Mesodermal cell (in vitro differentiated cells): Measurements from ENCODE around the gene STK39.

Experiments used
- H3K27ac ChIP-seq: 2 replicates; pipeline ENCODE4 v1.7.0; 2013; ENCODE audit warnings: mild to moderate bottlenecking, low read depth, low read length, moderate library complexity; ENCODE audit not compliant: severe bottlenecking
- H3K36me3 ChIP-seq: 2 replicates; pipeline ENCODE4 v1.7.1; 2013; ENCODE audit warnings: mild to moderate bottlenecking, low read length, moderate library complexity; ENCODE audit not compliant: control insufficient read depth, insufficient read depth
- H3K4me1 ChIP-seq: one replicate; pipeline ENCODE4 v1.7.1; 2013; ENCODE audit warnings: mild to moderate bottlenecking, low read length; ENCODE audit not compliant: insufficient read depth, control insufficient read depth, poor library complexity, severe bottlenecking
- H3K4me3 ChIP-seq: 2 replicates; pipeline ENCODE4 v1.7.0; 2013; ENCODE audit warnings: low read length, control low read depth, mild to moderate bottlenecking; ENCODE audit not compliant: insufficient read depth, poor library complexity, severe bottlenecking; ENCODE audit errors: extremely low read depth
- H3K9me3 ChIP-seq: 2 replicates; pipeline ENCODE4 v1.7.1; 2013; ENCODE audit warnings: mild to moderate bottlenecking, low read length, moderate library complexity; ENCODE audit not compliant: control insufficient read depth
- WGBS, 2 experiments: methylation state at CpG; one replicate each; pipeline ENCODE4 v1.1.5; 2013; ENCODE audit warnings: missing lambda C conversion rate in 2 of 2; ENCODE audit not compliant: insufficient coverage in 2 of 2; 5-methylcytosine and 5-hydroxymethylcytosine counted together

The STK39 gene

DNA sequence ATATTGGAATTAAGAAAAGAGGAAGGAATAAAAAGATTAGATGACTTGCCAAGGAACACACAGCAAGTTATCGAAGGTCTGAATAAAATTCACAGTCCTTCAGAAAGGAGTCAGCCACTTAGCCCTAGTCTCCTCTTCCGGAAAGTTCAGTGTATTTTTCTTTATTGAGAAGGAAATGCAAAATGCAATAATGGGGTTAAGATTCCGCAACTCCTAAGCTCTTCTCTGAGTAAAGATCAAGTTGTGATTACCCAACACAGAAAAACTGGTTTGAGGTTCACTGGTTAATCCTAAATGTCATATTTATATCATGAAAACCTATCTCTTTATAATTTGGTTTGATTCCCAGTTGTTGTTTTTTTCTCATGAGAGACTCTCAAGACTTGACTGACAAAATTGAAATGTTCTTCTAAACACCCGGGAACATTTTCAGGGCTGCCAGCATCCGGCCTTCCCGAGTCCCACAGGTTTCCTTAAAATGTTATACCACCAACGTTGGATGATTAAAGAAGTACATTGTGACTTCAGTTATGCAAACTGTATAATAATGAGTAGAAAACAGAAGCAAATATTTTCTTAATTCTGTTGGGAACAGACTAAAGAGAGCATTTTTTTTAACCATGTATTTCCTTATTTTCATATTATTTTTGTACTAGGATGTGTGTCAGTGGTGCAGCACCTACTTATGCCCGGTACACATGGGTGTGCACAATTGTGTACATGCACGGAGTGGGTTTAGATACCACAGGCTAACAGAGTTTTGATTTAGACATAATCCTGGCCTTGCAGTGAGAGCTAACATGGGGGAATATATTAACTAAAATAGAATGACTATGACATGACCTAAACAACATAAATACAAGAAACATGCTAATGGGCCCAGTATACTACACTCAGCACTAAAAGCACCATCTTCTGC lies 100.2 kb downstream of the STK39 start:
- no peak overlapping the region for H3K27ac ChIP-seq
- no peaks in the 10 kb centered on the region for H3K36me3 ChIP-seq
- 98 to 100% methylated on average over 2 to 6 of the region's 9 CpGs for WGBS, 2 experiments

DNA sequence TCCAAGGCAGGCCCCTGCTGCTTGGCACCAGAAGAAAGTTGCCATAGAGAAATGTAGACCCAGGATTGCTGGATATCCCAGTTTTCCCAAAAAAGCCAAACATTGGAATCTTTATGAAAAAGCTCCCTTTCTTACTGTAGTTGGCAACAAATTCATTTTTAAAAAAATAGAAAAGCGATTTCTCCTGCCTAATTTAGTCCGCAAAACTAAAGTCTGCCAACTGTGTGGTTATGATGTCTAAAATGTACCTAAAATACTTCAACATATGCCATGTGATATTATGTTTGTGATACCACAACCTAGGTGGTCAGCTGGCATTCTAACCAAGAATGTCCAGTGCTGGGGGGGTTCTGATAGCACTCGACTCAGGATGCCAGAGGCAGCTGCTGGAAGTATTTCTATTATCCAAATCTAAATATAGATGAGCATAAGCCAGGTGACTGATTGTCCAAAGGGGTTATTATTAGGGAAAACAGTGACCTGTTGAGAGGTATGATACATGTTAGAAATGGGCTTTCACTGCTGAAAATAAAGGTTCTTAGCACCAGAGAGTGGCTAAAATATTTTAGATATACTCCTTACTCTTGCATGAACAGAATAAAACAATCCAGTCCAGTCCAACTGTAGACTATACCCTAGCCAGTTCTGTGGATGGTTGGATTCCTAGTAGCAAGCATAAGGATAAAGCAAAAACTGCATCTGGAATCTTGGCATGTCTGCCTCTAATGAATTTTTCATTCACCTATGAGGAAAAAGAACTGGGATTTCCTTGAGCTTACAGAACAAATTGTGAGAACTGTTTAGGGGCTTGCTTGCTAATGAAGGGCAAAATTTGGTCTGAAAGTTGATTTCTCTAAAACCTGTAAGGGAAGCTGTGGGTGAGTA lies 101.7 kb downstream of the STK39 start:
- Histone ChIP-seq H3K9me3 (no peaks in the 10 kb centered on the region), H3K27ac (no peak overlapping the region), H3K4me3 (no peak overlapping the region), H3K4me1 (no peaks in the 10 kb centered on the region), H3K36me3 (no peaks in the 10 kb centered on the region)
- no CpG with 5 or more reads among the region's 3 CpGs for WGBS, 2 experiments

More for the DNA sequence above, 100.2 kb downstream of the STK39 start:
- Histone ChIP-seq H3K4me1 (no peaks in the 10 kb centered on the region), H3K4me3 (no peak overlapping the region), H3K9me3 (no peaks in the 10 kb centered on the region)

DNA sequence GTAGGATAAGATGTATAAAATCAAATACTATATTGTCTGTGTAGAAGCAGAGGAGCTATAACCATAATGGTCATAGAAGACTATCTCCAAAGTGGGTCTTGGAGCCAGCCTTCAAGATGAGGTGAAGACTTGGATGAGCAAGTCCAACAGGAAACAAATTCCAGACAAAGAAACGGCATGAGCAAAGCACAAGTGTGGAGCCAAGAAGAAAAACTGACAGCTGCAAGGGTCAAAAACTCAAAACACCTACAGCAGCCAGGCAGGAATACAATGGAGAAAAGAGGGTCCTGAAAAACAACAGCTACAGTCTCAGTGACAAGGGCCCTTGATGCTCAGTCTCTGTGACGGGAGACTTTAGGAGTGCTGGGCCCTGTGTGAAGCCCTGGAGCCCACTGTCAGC lies 102.4 kb downstream of the STK39 start:
- Histone ChIP-seq H3K36me3 (no peaks in the 10 kb centered on the region), H3K27ac (no peak overlapping the region), H3K9me3 (no peaks in the 10 kb centered on the region), H3K4me3 (no peak overlapping the region), H3K4me1 (no peaks in the 10 kb centered on the region)
- WGBS, 2 experiments, result 100% methylated on average over 1 to 2 of the region's 2 CpGs

GRCh38 chr2:168143813-168144212 lies 103.6 kb downstream of the STK39 start:
- no peaks in the 10 kb centered on the region for H3K9me3 ChIP-seq
- H3K4me1 ChIP-seq, result no peaks in the 10 kb centered on the region
- no peak overlapping the region for H3K4me3 ChIP-seq
- H3K27ac ChIP-seq, result no peak overlapping the region
- WGBS, 2 experiments, result 92 to 97% methylated on average over 2 to 3 of the region's 3 CpGs
- no peaks in the 10 kb centered on the region for H3K36me3 ChIP-seq

- no peaks in the 10 kb centered on the region for H3K4me1 ChIP-seq
- WGBS, 2 experiments, result no CpG with 5 or more reads among the region's 5 CpGs
- peaks cover 9% of the 10 kb centered on the region for H3K36me3 ChIP-seq
- H3K9me3 ChIP-seq, result no peaks in the 10 kb centered on the region
- no peak overlapping the region for H3K4me3 ChIP-seq
- no peak overlapping the region for H3K27ac ChIP-seq
Measured at GRCh38 chr2:168140892-168141291, 106.5 kb downstream of the STK39 start.

- no peaks in the 10 kb centered on the region for H3K4me1 ChIP-seq
Measured at GRCh38 chr2:168139852-168140251, 107.5 kb downstream of the STK39 start.

DNA sequence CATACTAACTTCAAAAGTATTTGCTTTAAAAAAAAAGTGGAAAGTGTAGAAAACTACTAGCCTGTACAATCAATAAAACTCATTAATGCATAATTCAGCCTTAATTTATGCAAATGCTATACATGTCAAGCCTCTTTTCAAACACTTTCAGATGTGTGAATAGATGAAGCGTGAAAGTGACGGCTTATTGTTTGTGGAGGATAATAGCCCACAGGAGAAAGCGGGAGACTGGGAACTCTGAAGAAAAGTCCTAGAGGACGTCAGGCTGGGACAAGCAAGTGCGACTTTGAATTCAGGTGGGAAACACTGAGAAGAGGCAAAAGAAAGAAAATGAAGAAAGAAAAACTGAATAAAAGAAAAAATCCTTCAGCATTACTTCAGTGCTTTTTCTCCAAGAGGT lies 108.5 kb downstream of the STK39 start:
- 77% methylated on average over 5 of the region's 5 CpGs; no CpG with 5 or more reads in 1 of the 2 experiments for WGBS, 2 experiments
- Histone ChIP-seq H3K9me3 (no peaks in the 10 kb centered on the region), H3K4me1 (no peaks in the 10 kb centered on the region), H3K27ac (no peak overlapping the region), H3K36me3 (peaks cover 14% of the 10 kb centered on the region), H3K4me3 (no peak overlapping the region)

More at GRCh38 chr2:168139852-168140251, 107.5 kb downstream of the STK39 start:
- Histone ChIP-seq H3K4me3 (no peak overlapping the region), H3K27ac (no peak overlapping the region), H3K36me3 (peaks cover 9% of the 10 kb centered on the region), H3K9me3 (no peaks in the 10 kb centered on the region)
- WGBS, 2 experiments, result 100% methylated on average over 3 of the region's 4 CpGs; no CpG with 5 or more reads in 1 of the 2 experiments

DNA sequence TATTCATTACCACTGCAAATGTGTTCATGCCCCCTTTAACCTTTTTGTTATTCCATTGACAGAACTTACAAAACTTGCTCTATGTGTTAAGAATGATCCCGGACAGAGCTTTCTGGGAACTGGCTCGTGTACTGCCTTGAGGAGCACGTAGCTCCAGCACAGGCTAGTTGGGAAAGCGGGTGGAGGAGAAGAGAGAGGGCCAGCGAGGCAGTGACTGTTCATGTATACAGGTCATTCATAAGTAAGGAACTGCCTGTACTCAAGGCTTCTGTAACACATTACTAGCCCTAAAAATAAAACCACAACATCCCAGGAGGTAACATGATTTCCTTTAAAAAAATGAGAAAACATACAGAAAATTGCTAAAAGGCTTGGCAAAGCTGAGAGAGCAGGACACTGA lies 109.0 kb downstream of the STK39 start:
- H3K4me3 ChIP-seq, result no peak overlapping the region
- peaks cover 14% of the 10 kb centered on the region for H3K36me3 ChIP-seq
- no peaks in the 10 kb centered on the region for H3K4me1 ChIP-seq
- H3K9me3 ChIP-seq, result no peaks in the 10 kb centered on the region
- 86% methylated on average over 3 of the region's 5 CpGs; no CpG with 5 or more reads in 1 of the 2 experiments for WGBS, 2 experiments
- no peak overlapping the region for H3K27ac ChIP-seq

GRCh38 chr2:168137510-168138180 lies 109.8 kb downstream of the STK39 start:
- 69% methylated on average over 3 of the region's 3 CpGs for WGBS, 2 experiments
- peaks cover 14% of the 10 kb centered on the region for H3K36me3 ChIP-seq
- H3K9me3 ChIP-seq, result no peaks in the 10 kb centered on the region
- no peaks in the 10 kb centered on the region for H3K4me1 ChIP-seq
- no peak overlapping the region for H3K27ac ChIP-seq
- H3K4me3 ChIP-seq, result no peak overlapping the region

GRCh38 chr2:168136392-168136977 lies 110.9 kb downstream of the STK39 start:
- Histone ChIP-seq H3K9me3 (no peaks in the 10 kb centered on the region), H3K4me1 (no peaks in the 10 kb centered on the region), H3K4me3 (no peak overlapping the region), H3K27ac (no peak overlapping the region), H3K36me3 (peaks cover 14% of the 10 kb centered on the region)
- WGBS, 2 experiments, result 100% methylated on average over 1 of the region's 2 CpGs
